Forelimb muscle (tissue), 1 donor: ENCODE data around the gene FSTL4. TPM values are rescaled to one million over a fixed set of nuclear protein-coding genes. Genes with fewer than 3 reads are reported as not detected.
"Not testable (repeated sequence)": the region's sequence is repeated elsewhere in the genome, so short reads cannot be mapped to it uniquely, and the experiment has no call there.

Source experiments
- DNase-seq: peaks from one replicate; pipeline ENCODE4 v3.0.0-alpha.2; 2013; ENCODE audit warnings: low read depth
- polyA plus RNA-seq: library from polyadenylated mRNA; unstranded; fragments of 120-200 nt; gene quantifications from one replicate; pipeline ENCODE4 v1.2.1, GENCODE V29; 2013; ENCODE audit not compliant: insufficient read length

The FSTL4 gene
- polyA plus RNA-seq, 1 donor: 3.6 TPM

DNA sequence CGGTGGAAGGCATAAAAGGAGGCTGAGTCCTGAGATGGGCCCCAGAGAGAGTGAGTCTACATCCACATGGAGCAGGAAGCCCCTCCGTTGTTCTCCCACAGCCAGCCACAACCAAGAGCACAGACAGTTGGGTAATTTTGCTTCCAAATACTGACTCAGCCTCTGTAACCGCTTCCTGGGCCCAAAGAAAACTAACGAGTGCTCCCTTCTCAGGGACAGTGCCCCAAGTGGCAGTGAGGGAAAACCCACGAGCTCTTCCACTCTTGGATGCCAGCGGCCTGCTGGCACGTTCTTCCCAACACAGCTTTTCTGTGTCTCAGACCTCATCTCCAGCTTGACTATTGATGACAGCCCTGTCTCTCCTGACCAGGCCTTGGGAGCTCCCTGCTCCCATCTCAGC lies 207.6 kb downstream of the FSTL4 start:
- no peak for DNase-seq

DNA sequence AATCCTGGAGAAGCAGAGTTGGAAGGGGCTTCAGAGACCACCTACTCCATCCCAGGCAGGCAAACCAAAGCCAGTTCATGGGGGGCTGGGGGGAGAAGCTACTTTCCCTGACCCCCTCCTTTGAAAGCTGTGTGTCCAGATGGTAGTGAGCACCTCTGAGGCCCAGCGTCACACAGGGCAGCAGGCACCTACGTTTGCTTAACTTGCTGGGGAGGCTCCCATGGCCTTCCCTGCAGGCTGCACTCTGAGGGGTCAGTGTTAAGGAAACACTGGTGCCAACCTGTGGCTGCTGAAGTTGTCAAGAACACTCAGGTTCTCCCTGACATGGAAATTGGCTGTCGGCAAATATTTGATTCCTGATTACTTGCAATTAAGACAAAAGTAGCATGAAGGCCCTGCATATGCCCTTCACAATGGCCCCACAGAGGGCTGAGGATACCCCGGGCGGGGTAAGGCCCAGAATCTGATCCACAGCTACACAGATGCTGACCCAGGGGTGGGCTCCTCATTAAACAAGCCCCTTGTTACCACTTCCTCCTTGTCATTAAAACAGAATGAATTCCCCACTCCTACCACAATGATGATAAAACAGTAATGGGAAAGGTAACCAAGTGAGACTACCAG lies 208.5 kb downstream of the FSTL4 start:
- no peak for DNase-seq

DNA sequence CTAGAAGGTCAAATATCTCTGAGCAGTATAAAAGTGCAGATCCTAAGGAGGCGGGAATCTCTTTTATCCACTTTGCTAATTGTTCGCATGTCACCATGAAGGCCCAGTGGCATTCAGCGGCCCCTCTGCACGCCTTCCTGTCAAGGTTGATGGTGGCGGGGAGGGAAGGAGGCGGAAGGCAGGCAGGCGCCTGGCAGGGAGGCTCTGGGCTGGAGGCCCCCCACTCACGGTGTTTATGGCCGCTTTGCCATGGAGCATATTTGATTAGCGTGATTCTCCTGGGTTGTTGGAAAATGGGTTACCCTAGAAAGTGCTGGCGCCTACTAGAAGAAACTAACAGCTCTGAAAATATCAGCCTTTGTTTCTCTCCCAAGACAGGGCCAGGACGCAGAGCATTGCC lies 209.6 kb downstream of the FSTL4 start:
- DNase-seq: no peak

DNA sequence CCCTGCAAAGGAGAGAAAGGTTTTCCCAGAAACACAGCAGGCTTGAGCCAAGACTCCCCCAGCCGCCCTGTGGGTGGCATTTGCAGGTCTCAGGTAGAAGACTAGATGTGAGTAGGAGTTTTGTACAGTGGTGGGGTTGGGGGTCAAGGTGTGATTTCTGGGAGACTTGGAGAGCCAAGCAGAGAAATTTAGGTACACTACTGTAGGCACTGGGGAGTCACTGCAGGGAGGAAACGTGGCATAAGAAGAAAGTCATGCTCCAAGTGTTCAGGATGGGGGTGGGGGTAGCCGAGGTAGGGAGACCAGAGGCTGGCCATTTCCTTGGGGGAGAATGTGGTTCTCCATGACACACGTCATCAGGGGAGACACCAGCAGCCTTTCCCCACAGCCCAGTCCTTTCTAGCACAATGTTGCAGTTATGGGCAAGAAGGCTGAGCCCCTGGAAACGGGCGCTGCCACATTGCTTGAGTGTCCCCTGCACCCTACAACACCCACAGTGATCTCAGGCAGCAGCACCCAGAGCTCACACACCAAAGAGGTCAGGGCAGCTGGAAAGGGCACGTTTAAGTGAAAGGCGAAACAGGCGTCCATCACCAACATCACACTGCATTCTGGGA lies 210.5 kb downstream of the FSTL4 start:
- no peak for DNase-seq

DNA sequence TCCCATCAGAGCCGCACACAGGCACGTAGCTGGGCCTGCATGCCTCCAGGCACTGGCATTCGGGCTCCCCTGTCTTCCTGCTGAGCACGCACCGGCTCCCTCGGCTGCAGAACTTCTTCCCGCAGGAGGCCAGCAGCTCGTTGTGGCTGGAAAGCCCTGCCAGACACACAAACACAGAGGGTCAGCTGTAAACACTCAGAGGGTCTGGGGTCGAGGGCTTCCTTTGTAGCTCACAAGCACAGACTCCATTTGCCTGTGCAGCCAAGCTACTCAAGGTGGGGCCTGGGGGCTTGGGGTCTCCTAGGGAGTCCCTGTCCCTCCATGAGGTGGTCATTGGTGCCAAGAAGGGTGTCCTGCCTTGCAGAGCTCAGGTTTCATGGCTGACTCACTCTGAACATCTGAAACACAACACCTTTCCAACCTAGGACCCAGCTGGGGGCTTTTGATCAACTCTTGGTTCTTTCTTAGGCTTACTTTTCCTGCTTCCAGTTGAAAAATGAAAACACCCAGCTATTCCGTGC lies 211.4 kb downstream of the FSTL4 start:
- no peak for DNase-seq

DNA sequence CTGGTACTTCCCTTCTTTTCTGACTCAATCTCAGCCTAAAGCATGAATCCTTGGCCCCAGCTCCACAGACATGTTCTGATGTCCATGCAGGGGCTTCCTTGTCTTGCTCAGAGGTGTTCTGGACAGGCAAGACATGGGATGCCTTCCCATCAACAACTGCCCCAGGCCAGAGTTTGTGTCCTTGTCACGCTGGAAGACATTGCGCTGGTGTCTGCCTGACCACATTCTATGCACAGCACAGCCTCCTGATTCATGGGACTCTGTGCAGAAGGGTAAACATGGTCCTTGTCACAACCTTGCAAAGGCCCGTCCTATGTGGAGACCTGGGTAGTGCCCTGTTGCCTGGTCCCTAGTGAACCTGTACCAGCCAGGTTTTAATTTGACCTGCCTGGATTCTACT lies 212.2 kb downstream of the FSTL4 start:
- DNase-seq: no peak

DNA sequence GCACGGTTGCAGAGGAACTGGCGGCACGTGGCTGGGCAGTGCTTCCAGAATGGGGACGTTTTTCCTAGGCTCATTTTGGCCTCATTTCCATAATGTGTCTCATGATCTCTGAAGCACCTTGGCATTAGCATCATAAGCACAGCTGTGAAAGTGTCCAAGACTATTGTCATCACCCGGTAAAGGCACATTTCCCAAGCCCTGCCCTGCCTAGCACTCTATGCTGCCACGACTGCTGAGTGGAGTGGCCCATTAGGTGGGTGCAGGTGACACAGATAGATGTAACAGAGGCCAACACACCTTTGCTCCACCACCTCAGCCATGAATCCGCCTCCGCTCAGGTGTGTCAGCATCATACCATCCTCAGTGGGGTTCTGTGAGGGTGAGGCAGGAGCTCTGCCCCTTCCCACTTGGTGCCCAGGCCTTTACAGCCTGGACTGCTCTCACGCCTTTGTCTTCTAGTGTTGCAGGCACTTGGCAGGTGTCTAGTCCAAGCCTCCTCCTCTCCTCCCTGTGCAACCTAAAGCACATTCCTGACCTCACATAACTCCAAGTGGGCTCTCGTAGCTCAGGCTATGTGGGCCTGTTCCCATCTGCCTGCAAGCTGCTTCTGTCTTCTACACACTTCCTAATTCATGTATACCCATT lies 213.0 kb downstream of the FSTL4 start:
- no peak for DNase-seq

DNA sequence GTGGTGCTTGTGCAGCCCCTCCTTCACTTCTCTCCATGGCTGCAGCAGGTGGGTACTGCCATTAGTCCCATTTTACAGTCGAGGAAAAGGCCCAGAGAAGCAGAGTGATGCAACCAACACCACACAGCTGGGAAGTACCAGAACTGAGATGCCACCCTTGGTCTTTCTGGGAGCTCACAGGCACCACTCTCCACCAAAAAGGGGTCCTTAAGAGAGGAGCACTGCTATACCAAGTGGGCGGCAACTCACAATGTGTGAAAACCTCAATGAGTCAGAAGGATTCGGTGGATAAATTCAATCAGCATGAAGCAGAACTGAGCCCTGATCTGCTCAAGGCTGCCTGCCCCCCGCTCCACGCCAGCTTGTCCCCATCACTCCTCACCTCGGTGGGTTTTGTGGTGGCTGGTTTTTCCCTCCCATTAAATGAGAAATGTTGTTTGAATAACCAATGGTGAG lies 213.7 kb downstream of the FSTL4 start:
- DNase-seq: no peak

DNA sequence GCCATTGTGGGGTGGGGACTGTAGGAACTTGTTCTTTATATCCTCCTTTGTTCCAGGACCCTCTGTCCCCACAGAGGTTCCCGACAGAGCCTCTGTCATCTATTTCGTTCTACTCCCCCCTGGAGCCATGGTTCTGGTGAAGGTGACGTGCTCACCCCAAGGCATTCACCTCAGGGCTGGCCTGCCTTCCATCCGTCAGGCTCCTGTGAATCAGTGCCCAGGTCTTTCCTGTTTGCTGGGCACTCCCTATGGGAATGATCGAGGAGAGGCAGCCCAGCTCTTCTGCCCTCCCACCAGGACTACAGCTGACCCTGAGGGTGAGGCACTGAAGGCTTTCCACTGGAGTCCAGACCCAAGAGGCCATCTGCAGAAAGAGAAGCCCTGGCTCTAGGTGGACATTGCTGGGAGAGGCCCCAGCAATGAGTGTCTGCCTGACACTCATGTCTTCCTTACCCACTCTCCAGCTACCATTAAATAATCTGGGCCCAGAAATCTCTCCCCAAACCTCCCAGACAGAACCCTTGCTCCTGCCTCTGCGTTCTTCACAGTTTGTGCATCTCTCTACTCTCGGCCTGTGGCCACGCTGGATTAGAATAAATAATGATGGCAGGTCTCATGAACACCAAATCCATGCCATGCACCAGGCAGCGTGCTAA lies 214.2 kb downstream of the FSTL4 start:
- no peak for DNase-seq

DNA sequence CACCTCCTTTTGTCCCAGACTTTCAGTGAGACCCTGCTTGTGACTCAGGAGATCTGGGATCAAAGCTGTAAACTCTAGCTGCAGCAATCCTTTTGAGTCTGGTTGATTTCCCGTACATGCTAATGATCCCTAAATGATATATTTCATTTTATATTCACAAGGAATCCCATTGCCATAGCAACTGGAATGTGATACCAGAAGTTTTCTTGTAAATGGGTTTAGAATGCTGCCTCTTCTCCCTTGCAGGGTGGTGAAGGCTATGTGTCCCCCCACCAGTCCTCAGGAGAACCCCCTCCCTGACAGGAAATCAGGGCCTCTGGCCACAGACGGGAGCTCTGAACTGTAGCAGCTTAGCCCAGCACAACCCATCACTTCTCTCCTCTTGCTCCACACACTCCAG lies 215.0 kb downstream of the FSTL4 start:
- no peak for DNase-seq

DNA sequence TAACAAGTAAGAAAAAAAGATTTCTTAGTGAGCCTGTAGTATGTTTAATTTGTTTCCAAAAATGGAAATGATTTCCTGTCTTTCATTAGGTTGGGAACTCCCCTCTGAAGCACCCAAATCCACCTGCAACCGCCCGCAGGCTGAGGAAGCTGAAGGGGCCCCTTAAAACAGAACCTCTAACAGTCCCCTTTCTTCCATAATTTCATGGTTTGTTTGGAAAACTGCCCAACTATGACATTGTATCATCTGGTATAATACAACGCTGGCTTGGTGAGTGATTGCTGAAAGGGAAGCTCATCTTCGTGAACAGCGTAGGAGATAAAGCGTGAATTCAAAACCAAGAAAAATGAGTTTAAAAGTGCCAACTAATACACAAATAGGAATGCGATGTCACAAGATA lies 215.5 kb downstream of the FSTL4 start:
- peak; percentile 26 for DNase-seq

DNA sequence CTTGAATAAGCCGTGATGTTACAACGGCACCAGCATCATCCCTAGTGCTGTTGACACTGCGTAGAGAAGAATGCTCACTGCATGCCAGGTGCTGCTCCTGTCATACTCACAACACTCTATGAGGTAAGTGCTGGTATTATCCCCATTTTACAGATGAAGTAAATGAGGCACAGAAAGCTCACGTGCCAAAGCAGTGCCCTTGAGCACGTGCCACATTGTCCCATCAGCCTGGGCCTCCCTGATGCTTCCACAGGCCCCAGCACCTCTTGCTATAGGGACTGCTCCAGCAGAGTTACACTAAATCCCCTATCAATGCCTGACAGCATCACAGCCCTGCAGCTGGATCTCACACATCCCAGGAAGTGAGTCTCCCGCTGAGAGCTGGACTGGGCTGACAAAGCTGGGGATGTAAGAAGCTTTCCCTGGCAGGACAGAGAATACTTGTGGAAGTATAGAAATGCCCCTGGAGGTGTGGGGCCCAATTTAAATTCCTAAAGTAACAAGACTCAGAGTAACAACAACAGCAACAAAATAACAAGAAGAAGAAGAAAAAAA lies 216.1 kb downstream of the FSTL4 start:
- DNase-seq: peak; percentile 26

DNA sequence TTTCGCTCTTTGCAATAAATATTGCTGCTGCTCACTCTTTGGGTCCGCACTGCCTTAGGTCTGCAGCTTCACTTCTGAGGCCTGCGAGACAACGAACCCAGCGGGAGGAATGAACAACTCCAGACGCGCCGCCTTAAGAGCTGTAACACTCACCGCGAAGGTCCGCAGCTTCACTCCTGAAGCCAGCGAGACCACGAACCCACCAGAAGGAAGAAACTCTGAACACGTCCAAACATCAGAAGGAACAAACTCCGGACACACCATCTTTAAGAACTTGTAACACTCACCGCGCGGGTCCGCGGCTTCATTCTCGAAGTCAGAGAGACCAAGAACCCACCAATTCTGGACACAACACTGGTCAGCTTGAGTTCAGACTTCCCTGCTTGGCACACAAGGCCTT lies 217.1 kb downstream of the FSTL4 start:
- not testable (repeated sequence) for DNase-seq

DNA sequence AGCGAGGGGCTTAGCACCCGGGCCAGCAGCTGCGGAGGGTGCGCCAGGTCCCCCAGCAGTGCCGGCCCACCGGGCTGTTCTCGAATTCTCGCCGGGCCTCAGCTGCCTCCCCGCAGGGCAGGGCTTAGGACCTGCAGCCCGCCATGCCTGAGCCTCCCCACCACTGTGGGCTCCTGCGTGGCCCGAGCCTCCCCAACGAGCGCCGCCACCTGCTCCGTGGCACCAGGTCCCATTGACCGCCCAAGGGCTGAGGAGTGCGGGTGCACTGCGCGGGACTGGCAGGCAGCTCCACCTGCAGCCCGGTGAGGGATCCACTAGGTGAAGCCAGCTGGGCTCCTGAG lies 217.9 kb downstream of the FSTL4 start:
- DNase-seq: not testable (repeated sequence)

DNA sequence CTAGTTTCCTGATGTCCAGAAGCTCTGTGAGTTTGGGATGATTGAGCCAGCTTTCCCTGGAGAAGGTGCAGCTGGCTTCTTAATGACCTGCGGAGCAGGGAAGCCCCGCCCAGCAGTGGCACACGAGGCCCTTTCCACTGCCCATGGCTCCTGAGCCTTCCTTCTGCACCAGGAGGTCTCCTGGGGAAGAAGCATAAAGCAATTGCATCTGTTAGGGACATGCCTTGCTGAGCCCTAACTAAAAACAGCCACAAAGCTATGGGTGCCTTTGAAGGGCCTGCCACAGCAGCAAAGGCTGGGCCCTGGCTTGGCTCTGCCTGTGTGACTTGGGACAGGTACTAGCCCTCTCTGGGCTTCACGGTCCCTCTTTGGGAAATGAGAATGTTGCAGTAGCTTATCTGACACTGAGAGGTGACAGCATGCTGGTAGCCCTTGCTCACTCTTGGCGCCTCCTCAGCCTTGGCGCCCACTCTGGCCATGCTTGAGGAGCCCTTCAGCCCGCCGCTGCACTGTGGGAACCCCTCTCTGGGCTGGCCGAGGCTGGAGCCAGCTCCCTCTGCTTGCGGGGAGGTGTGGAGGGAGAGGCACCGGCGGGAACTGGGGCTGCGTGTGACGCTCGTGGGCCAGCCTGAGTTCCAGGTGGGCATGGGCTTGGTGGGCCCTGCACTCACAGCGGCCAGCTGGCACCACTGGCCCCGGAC lies 218.4 kb downstream of the FSTL4 start:
- no peak for DNase-seq

DNA sequence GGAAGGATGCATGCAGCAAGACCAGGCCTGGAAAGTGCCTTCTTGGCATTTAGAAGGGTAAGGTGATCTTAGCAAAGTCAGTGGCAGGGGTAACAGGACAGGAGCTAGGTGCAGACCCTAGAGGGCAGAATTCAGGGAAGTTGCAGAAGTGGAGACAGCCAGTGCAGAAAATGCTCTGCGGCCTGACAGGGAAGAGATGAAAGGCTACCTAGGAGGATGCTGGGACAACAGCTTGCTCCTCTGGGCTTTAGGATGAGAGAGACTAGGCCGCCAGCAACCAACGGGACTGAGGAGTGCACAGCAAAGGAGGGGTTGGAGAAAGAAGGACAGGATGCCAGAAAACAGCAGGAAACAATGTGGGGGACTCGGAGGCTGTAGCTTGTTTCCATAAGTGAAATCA lies 219.9 kb downstream of the FSTL4 start:
- DNase-seq: no peak

DNA sequence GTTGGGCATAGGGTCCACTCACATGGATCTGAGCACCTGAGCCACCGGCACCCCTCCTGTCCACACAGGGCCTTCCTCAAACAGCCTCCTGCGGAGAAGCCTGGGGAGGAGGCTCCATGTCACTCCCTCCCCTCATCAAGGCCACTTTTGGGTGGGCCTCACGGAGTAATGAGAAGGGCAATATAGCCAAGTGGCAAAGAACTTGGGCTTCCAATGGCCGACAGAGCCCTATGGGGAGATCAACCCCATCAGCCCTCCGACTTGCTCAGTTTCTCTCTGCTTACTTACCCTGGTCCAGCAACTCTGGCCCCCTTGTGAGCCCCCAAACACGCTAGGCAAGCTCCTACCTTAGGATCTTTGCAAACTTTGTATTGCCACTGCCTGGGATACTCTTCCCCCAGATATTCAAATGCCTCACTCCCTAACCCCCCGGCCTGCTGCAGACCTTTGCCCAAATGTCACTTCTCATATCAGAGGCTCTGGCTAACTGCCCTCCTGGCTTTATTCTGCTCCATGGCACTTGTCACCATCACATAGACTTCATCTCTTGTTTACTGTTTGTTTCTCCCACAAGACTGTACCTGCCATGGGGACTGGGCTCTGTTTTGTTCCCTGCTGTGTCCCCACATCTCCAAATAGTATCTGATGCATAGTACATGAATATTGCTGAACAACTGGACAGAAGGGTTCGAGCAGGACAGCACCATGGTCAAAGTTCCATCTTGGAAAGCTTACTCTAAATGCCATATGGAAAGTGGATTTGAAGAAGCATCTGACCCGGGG lies 220.8 kb downstream of the FSTL4 start:
- DNase-seq: no peak

DNA sequence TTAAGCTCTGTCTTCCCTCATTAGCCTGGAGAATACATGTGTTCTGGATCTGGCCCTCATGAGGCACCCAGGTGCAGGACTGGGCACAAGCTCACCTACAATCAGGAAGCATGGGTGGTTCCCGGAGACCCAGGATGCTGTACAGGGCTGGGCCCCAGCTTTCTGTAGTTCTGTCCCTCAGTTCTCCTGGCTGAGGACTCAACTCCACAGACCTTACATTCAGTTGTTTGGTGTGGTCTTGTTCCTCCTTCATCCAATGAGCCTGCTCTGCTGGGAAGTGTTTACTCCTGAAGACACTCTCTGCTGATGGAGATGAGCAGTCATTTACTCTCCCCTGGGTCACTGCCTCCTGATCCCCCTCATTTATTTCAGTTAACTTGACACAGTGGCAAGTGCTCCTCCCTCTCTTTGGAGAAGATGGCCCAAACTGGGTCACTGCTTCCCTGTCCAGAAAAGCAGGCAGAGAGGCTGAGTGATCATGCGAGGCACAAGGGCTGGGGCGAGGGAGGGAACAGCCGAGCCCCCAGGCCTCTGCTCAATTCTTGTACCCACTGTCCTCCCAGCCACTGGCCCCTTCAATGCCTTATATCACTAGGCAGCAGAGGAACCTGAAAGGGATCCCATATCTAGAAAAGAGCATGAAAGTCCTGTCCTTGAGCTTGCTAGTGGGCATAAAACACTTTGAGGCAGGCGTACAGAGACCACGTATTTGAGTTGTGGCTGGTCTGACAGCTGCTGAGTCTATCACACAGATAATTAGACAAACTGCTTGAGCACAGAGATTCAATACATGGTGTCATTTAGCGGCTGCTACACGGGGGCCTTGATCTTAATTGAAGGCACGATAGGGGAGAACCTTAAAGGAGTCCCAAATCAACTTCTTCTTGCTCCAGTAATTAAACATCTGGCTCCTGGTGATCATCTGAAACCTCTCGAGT lies 221.7 kb downstream of the FSTL4 start:
- no peak for DNase-seq

DNA sequence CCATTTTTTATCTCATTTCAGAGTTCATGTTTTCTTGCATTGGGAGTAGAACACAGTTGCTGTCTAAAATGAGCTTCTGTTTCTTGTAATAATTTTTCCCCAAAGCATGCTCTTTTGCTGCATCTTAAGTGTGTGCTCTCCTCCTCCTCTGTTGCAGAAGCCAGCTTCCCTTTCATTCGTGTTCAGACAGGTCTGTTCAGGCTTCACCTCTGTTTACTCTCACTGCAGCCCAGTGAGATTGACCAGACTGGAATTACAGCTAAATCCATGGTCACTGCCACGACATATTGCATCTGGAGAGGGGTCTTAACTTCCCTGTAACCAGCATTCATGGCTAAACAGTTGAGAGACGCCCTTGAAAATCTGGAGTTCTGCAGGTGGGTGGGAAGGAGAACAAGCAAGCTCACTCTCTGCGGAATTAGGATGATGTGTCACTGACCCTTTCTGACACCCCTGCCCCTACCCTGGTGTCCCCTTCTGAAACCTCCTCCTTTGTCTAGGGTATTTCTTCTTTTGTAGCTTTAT lies 223.2 kb downstream of the FSTL4 start:
- DNase-seq: no peak

DNA sequence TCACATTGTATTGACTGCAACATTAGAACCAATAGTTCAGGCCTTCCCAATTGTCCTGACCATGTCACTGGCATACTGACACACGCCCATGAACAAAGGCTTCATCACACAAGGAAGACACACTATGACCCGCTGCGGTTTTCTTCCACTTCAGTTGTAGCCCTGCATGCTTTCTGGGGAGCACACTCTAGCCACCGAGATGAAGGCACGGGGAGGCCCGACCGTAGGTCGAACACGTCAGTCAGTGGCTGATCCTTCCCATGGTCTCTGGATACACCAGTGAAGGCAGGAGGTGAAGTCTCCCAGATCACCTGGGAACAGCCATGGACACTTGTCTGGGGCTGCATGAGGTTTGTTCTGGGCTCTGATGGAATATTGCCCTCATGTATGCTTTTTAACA lies 224.7 kb downstream of the FSTL4 start:
- no peak for DNase-seq
